Keratinocyte (primary cell): Measurements from ENCODE around the gene SRGAP3. TPM values are rescaled to one million over a fixed set of nuclear protein-coding genes. Genes with fewer than 3 reads are reported as not detected.

Experiments
- DNase-seq: peaks from one replicate; pipeline ENCODE4 v3.0.0-alpha.2; 2011; ENCODE audit warnings: low read depth, missing footprints, low spot score
- FAIRE-seq: peaks from 2 replicates; lab custom pipeline; 2011; peaks lifted over from hg19 to GRCh38; lab: Jason Lieb, UNC
- H2AFZ ChIP-seq: 2 replicates; pipeline ENCODE4 v1.6.0; 2012; ENCODE audit warnings: low read length, control low read depth, inconsistent platforms; ENCODE audit not compliant: control insufficient read depth
- H3K27ac ChIP-seq: 2 replicates; pipeline ENCODE4 v1.5.1; 2011; ENCODE audit warnings: low read length; ENCODE audit not compliant: control insufficient read depth, insufficient read depth
- H3K27me3 ChIP-seq: 3 replicates; pipeline ENCODE4 v1.6.0; 2011; ENCODE audit warnings: low read length; ENCODE audit not compliant: control insufficient read depth, insufficient read depth; ENCODE audit errors: extremely low read depth
- H3K36me3 ChIP-seq, 2 experiments: 2 replicates in 1 of 2; 3 replicates in 1 of 2; pipeline ENCODE4 v1.5.1; 2011; ENCODE audit warnings: low read length in 2 of 2, mild to moderate bottlenecking in 1 of 2; ENCODE audit not compliant: control insufficient read depth in 2 of 2, insufficient read depth in 2 of 2; ENCODE audit errors: extremely low read depth in 1 of 2
- H3K4me1 ChIP-seq: 3 replicates; pipeline ENCODE4 v1.5.1; 2011; ENCODE audit warnings: low read length; ENCODE audit not compliant: control insufficient read depth, insufficient read depth; ENCODE audit errors: extremely low read depth
- H3K4me2 ChIP-seq: 3 replicates; pipeline ENCODE4 v1.6.0; 2011; ENCODE audit warnings: low read depth, low read length; ENCODE audit not compliant: control insufficient read depth, insufficient read depth; ENCODE audit errors: extremely low read depth
- H3K4me3 ChIP-seq, 3 experiments: fragments of 200-600 bp in 1 of 3; sonication (generic) in 1 of 3; 2 replicates in 2 of 3; 3 replicates in 1 of 3; pipeline ENCODE4 v1.5.1; 2011 to 2016; ENCODE audit warnings: low read length in 3 of 3, mild to moderate bottlenecking in 3 of 3, control low read depth in 2 of 3, inconsistent platforms in 1 of 3, low read depth in 1 of 3, mixed read lengths in 1 of 3, mixed run types in 1 of 3, moderate library complexity in 1 of 3; ENCODE audit not compliant: control insufficient read depth in 2 of 3, insufficient read depth in 2 of 3; ENCODE audit errors: extremely low read depth in 1 of 3
- H3K79me2 ChIP-seq: 2 replicates; pipeline ENCODE4 v1.6.0; 2012; ENCODE audit warnings: low read length; ENCODE audit not compliant: control insufficient read depth, insufficient read depth
- H3K9ac ChIP-seq: 3 replicates; pipeline ENCODE4 v1.6.0; 2011; ENCODE audit warnings: low read length; ENCODE audit not compliant: control insufficient read depth, insufficient read depth; ENCODE audit errors: extremely low read depth
- H3K9me1 ChIP-seq: 3 replicates; pipeline ENCODE4 v1.6.0; 2011; ENCODE audit warnings: low read length; ENCODE audit not compliant: control insufficient read depth, insufficient read depth; ENCODE audit errors: extremely low read depth
- H3K9me3 ChIP-seq: 2 replicates; pipeline ENCODE4 v1.5.1; 2012; ENCODE audit warnings: low read depth, low read length; ENCODE audit not compliant: control insufficient read depth
- H4K20me1 ChIP-seq: 3 replicates; pipeline ENCODE4 v1.6.0; 2011; ENCODE audit warnings: low read length; ENCODE audit not compliant: control insufficient read depth, insufficient read depth; ENCODE audit errors: extremely low read depth
- EZH2 ChIP-seq: IDR thresholded peaks from one replicate; pipeline ENCODE4 v1.6.1; 2012; ENCODE audit warnings: inconsistent platforms, mild to moderate bottlenecking, low read length, moderate library complexity
- dilution Hi-C: fragments of 300-500 bp; cut with MboI; formaldehyde crosslinking; loops from one replicate; pipeline ENCODE4 v1.7.0; 2020; ENCODE audit warnings: low sequenced_read_pairs; ENCODE audit not compliant: extremely low pct_ligation_motif_present
- polyA plus RNA-seq, 5 experiments: library from polyadenylated mRNA; depleted of rRNA in 3 of 5; stranded (reverse) in 3 of 5; stranded (forward) in 1 of 5; unstranded in 1 of 5; fragments of >200 nt; gene quantifications; 1 replicate in 1 of 5; 2 replicates in 3 of 5; 3 replicates in 1 of 5; pipeline versions ENCODE4 v1.2.1 to v1.2.3, GENCODE V29; 2011 to 2012; ENCODE audit warnings: missing spikeins in 2 of 5, low read depth in 1 of 5, low replicate concordance in 1 of 5
- TF ChIP-seq, protein P1 (sequence below), 3 experiments: IDR thresholded peaks in 1 of 3; conservative IDR thresholded peaks in 1 of 3; optimal IDR thresholded peaks in 1 of 3; 2 replicates in 2 of 3; 3 replicates in 1 of 3; pipeline versions ENCODE3 to v1.5.1; 2011; ENCODE audit warnings: low read length in 3 of 3, mild to moderate bottlenecking in 3 of 3, moderate library complexity in 2 of 3, control low read depth in 1 of 3, inconsistent platforms in 1 of 3; ENCODE audit not compliant: insufficient read depth in 2 of 3; ENCODE audit errors: extremely low read depth in 1 of 3

The SRGAP3 gene
- polyA plus RNA-seq, 1 donor (not counting 4 experiments of a cell fraction or from before 2014, with no cell fraction given), result 7.2 TPM

DNA sequence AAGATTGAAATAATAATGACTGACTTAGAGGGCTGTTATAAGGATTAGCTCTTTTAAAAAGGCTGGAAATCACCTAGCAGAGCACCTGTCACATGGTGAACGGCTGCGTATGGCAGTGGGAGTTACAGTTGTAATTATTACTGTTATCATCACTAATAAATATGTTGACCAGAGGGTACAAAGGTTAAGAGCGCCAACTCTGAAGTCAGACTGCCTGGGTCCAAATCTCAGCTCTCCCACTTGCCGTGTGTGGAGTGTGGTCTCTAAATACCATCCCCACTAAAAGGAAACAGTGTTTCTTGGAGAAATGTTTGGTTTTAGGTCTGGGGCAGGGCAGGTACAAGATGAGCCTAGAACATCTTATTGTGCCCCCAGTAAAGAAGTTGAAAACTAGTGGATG is 280.2 kb downstream of the SRGAP3 start:
- dilution Hi-C loops, result no loop called here
- H3K27ac ChIP-seq, result no peak overlapping the region

DNA sequence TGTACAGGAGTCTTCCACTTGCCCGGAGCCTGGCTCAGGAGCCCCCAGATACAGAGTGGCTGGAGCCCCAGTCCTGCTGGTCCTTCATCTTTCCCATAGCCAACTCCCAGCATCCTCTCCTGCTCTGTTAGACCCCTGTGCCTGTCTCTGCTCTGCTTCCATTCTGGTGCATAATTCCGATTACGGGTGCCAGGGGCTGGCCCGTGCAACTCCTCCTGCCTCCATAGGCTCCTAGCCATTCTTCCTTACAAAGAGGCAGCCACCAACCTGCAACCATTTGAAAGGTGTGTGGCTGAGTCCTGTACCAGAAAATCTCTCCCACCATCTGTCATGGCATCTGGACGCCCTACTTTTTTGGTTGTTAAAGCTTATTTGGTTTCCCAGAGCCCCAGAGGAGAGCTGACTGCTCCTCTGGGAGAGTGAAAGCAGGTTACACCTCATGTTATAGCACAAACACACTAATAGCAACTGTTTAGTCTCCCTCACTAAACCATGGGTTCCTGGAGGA is 281.0 kb downstream of the SRGAP3 start:
- Histone ChIP-seq H2AFZ (no peak overlapping the region), H3K27ac (no peak overlapping the region), H3K36me3 (no peaks in the 10 kb centered on the region), H3K27me3 (no peaks in the 10 kb centered on the region), H3K4me3 (no peak overlapping the region), H3K9me3 (no peaks in the 10 kb centered on the region), H3K79me2 (no peaks in the 10 kb centered on the region), H3K9ac (no peak overlapping the region), H3K9me1 (no peaks in the 10 kb centered on the region), H3K4me1 (peaks cover 24% of the 10 kb centered on the region), H4K20me1 (no peaks in the 10 kb centered on the region), H3K4me2 (no peak overlapping the region)
- no peak for DNase-seq
- dilution Hi-C loops, result no loop called here
- no peak for TF ChIP-seq EZH2
- TF ChIP-seq, protein P1, sequence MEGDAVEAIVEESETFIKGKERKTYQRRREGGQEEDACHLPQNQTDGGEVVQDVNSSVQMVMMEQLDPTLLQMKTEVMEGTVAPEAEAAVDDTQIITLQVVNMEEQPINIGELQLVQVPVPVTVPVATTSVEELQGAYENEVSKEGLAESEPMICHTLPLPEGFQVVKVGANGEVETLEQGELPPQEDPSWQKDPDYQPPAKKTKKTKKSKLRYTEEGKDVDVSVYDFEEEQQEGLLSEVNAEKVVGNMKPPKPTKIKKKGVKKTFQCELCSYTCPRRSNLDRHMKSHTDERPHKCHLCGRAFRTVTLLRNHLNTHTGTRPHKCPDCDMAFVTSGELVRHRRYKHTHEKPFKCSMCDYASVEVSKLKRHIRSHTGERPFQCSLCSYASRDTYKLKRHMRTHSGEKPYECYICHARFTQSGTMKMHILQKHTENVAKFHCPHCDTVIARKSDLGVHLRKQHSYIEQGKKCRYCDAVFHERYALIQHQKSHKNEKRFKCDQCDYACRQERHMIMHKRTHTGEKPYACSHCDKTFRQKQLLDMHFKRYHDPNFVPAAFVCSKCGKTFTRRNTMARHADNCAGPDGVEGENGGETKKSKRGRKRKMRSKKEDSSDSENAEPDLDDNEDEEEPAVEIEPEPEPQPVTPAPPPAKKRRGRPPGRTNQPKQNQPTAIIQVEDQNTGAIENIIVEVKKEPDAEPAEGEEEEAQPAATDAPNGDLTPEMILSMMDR (optimal IDR thresholded peaks at IDR 0.05 in 1 of 3, IDR thresholded peaks at IDR 0.05 in 1 of 3, conservative IDR thresholded peaks at IDR 0.05 in 1 of 3; ENCODE audit: extremely low read depth in 1 of 3, insufficient read depth in 2 of 3, low read length in 3 of 3), result no peak
- FAIRE-seq, result no peak

More for the DNA sequence above, 280.2 kb downstream of the SRGAP3 start:
- no peaks in the 10 kb centered on the region for H3K79me2 ChIP-seq
- H3K4me2 ChIP-seq, result no peak overlapping the region
- peaks cover 16% of the 10 kb centered on the region for H3K4me1 ChIP-seq
- no peak overlapping the region for H2AFZ ChIP-seq
- H4K20me1 ChIP-seq, result no peaks in the 10 kb centered on the region
- H3K27me3 ChIP-seq, result no peaks in the 10 kb centered on the region
- no peak overlapping the region for H3K9ac ChIP-seq
- H3K36me3 ChIP-seq, result no peaks in the 10 kb centered on the region
- no peaks in the 10 kb centered on the region for H3K9me3 ChIP-seq
- no peak for DNase-seq
- TF ChIP-seq, protein P1 (optimal IDR thresholded peaks at IDR 0.05 in 1 of 3, IDR thresholded peaks at IDR 0.05 in 1 of 3, conservative IDR thresholded peaks at IDR 0.05 in 1 of 3; ENCODE audit: extremely low read depth in 1 of 3, insufficient read depth in 2 of 3, low read length in 3 of 3), result no peak
- TF ChIP-seq EZH2, result no peak
- H3K9me1 ChIP-seq, result no peaks in the 10 kb centered on the region
- H3K4me3 ChIP-seq, result no peak overlapping the region
- no peak for FAIRE-seq
